IgD-negative memory B cell (primary cell): ENCODE measurements around the gene ANAPC2. TPM values are rescaled to one million over a fixed set of nuclear protein-coding genes. Genes with fewer than 3 reads are reported as not detected.

Experiments used
- H3K27ac Mint-ChIP-seq, 3 donors: one replicate each; pipeline ENCODE4 v1.8.0; 2020 to 2022; ENCODE audit warnings: mild to moderate bottlenecking in 3 of 3, mixed read lengths in 3 of 3, moderate library complexity in 1 of 3
- H3K27me3 Mint-ChIP-seq: one replicate; pipeline ENCODE4 v1.8.0; 2021; ENCODE audit warnings: mixed read lengths
- H3K36me3 Mint-ChIP-seq: one replicate; pipeline ENCODE4 v1.8.0; 2020; ENCODE audit warnings: mild to moderate bottlenecking, mixed read lengths
- H3K4me1 Mint-ChIP-seq, 3 donors: one replicate each; pipeline ENCODE4 v1.8.0; 2020 to 2022; ENCODE audit warnings: mixed read lengths in 3 of 3, mild to moderate bottlenecking in 1 of 3
- H3K4me3 Mint-ChIP-seq, 4 donors: one replicate each; pipeline ENCODE4 v1.8.0; 2020 to 2022; ENCODE audit warnings: mild to moderate bottlenecking in 4 of 4, mixed read lengths in 4 of 4, moderate library complexity in 3 of 4
- H3K9me3 Mint-ChIP-seq, 3 donors: one replicate each; pipeline ENCODE4 v1.8.0; 2020 to 2021; ENCODE audit warnings: mixed read lengths in 3 of 3, mild to moderate bottlenecking in 1 of 3
- polyA plus RNA-seq: library from polyadenylated mRNA; unstranded; fragments of 300-500 nt; fragmentation: Illumina TruSeq; gene quantifications from one replicate; pipeline ENCODE4 v1.2.3, GENCODE V29; 2021

Gene ANAPC2
- polyA plus RNA-seq, 1 donor from 2014 or later: 6.2 TPM

- H3K36me3 Mint-ChIP-seq: no peaks in the 10 kb centered on the region
- peaks cover 0 to under 1% (median 0%) of the 10 kb centered on the region in 3 donors for H3K4me1 Mint-ChIP-seq
- peak overlapping the region in 1 of 3 donors; percentile 71 for H3K27ac Mint-ChIP-seq
- no peaks in the 10 kb centered on the region for H3K9me3 Mint-ChIP-seq
- no peak overlapping the region for H3K4me3 Mint-ChIP-seq
- H3K27me3 Mint-ChIP-seq: peaks cover 20% of the 10 kb centered on the region
These were observed 17.7 kb downstream of the ANAPC2 start for GRCh38 chr9:137170486-137171148.

GRCh38 chr9:137169896-137170358, 18.4 kb downstream of the ANAPC2 start, which contains the start of gene LRRC26:
Gene LRRC26 (minus strand): TSS chr9:137170051. CDS start chr9:137169943, 108 bp downstream.
- peaks cover 26% of the 10 kb centered on the region for H3K27me3 Mint-ChIP-seq
- H3K9me3 Mint-ChIP-seq: no peaks in the 10 kb centered on the region
- peak within 1 kb of the TSS in 2 of 3 donors; percentile 53 to 71 for H3K27ac Mint-ChIP-seq
- peak within 1 kb of the TSS in 3 of 4 donors; percentile 38 to 66 (median 51) for H3K4me3 Mint-ChIP-seq
- no peaks in the 10 kb centered on the region for H3K36me3 Mint-ChIP-seq
- H3K4me1 Mint-ChIP-seq: peaks cover 0 to 2% (median 0%) of the 10 kb centered on the region in 3 donors

- Mint-ChIP-seq H3K4me1 (peaks cover 0 to 2% (median 0%) of the 10 kb centered on the region in 3 donors), H3K27me3 (peaks cover 26% of the 10 kb centered on the region), H3K9me3 (no peaks in the 10 kb centered on the region), H3K36me3 (no peaks in the 10 kb centered on the region), H3K27ac (no peak overlapping the region), H3K4me3 (peak overlapping the region in 3 of 4 donors; percentile 38 to 66 (median 51))
These were observed 19.2 kb downstream of the ANAPC2 start for GRCh38 chr9:137168904-137169856.

GRCh38 chr9:137168573-137168903, 19.8 kb downstream of the ANAPC2 start:
- Mint-ChIP-seq H3K9me3 (no peaks in the 10 kb centered on the region), H3K36me3 (no peaks in the 10 kb centered on the region), H3K27ac (no peak overlapping the region), H3K4me1 (peaks cover 0 to 2% (median 0%) of the 10 kb centered on the region in 3 donors), H3K27me3 (peaks cover 27% of the 10 kb centered on the region), H3K4me3 (peak overlapping the region in 2 of 4 donors; percentile 28 to 48)

- Mint-ChIP-seq H3K27ac (no peak overlapping the region), H3K4me3 (peak overlapping the region in 1 of 4 donors; percentile 72), H3K36me3 (no peaks in the 10 kb centered on the region), H3K27me3 (peaks cover 32% of the 10 kb centered on the region), H3K4me1 (peaks cover 0 to 2% (median 0%) of the 10 kb centered on the region in 3 donors), H3K9me3 (no peaks in the 10 kb centered on the region)
These were observed 20.4 kb downstream of the ANAPC2 start for GRCh38 chr9:137167747-137168572.

GRCh38 chr9:137167277-137167746, 21.0 kb downstream of the ANAPC2 start:
- Mint-ChIP-seq H3K4me1 (peaks cover 0 to 2% (median 0%) of the 10 kb centered on the region in 3 donors), H3K4me3 (peak overlapping the region in 1 of 4 donors; percentile 72), H3K27me3 (peaks cover 32% of the 10 kb centered on the region), H3K36me3 (no peaks in the 10 kb centered on the region), H3K9me3 (no peaks in the 10 kb centered on the region), H3K27ac (no peak overlapping the region)

GRCh38 chr9:137166380-137167229, 21.8 kb downstream of the ANAPC2 start:
- Mint-ChIP-seq H3K4me1 (peaks cover 0 to 2% (median 1%) of the 10 kb centered on the region in 3 donors), H3K4me3 (peak overlapping the region in 2 of 4 donors; percentile 32 to 47), H3K27ac (peak overlapping the region in 1 of 3 donors; percentile 81), H3K36me3 (no peaks in the 10 kb centered on the region), H3K9me3 (no peaks in the 10 kb centered on the region), H3K27me3 (peaks cover 32% of the 10 kb centered on the region)

GRCh38 chr9:137165250-137165836, 23.0 kb downstream of the ANAPC2 start:
- peaks cover 0 to 2% (median 1%) of the 10 kb centered on the region in 3 donors for H3K4me1 Mint-ChIP-seq
- H3K4me3 Mint-ChIP-seq: no peak overlapping the region
- H3K27me3 Mint-ChIP-seq: peaks cover 28% of the 10 kb centered on the region
- no peak overlapping the region for H3K27ac Mint-ChIP-seq
- H3K9me3 Mint-ChIP-seq: no peaks in the 10 kb centered on the region
- no peaks in the 10 kb centered on the region for H3K36me3 Mint-ChIP-seq

GRCh38 chr9:137164370-137165249, 23.8 kb downstream of the ANAPC2 start:
- Mint-ChIP-seq H3K4me3 (peak overlapping the region in 1 of 4 donors; percentile 47), H3K4me1 (peaks cover 0 to 2% (median 1%) of the 10 kb centered on the region in 3 donors), H3K27ac (peak overlapping the region in 1 of 3 donors; percentile 64), H3K9me3 (no peaks in the 10 kb centered on the region), H3K36me3 (no peaks in the 10 kb centered on the region), H3K27me3 (peaks cover 28% of the 10 kb centered on the region)

GRCh38 chr9:137163805-137164204, 24.6 kb downstream of the ANAPC2 start:
- no peak overlapping the region for H3K4me3 Mint-ChIP-seq
- H3K27me3 Mint-ChIP-seq: peaks cover 35% of the 10 kb centered on the region
- H3K9me3 Mint-ChIP-seq: no peaks in the 10 kb centered on the region
- H3K4me1 Mint-ChIP-seq: peaks cover 0 to 6% (median 6%) of the 10 kb centered on the region in 3 donors
- no peaks in the 10 kb centered on the region for H3K36me3 Mint-ChIP-seq
- peak overlapping the region in 1 of 3 donors; percentile 64 for H3K27ac Mint-ChIP-seq

GRCh38 chr9:137163365-137163715, 25.0 kb downstream of the ANAPC2 start:
- Mint-ChIP-seq H3K27me3 (peaks cover 38% of the 10 kb centered on the region), H3K9me3 (no peaks in the 10 kb centered on the region), H3K27ac (peak overlapping the region in 2 of 3 donors; percentile 46 to 64), H3K36me3 (no peaks in the 10 kb centered on the region), H3K4me3 (no peak overlapping the region), H3K4me1 (peaks cover 0 to 7% (median 6%) of the 10 kb centered on the region in 3 donors)

GRCh38 chr9:137162505-137163364, 25.6 kb downstream of the ANAPC2 start:
- Mint-ChIP-seq H3K27ac (peak overlapping the region in 1 of 3 donors; percentile 73), H3K4me1 (peaks cover 0 to 12% (median 10%) of the 10 kb centered on the region in 3 donors), H3K36me3 (peaks cover 2% of the 10 kb centered on the region), H3K9me3 (no peaks in the 10 kb centered on the region), H3K27me3 (peaks cover 43% of the 10 kb centered on the region), H3K4me3 (peak overlapping the region in 1 of 4 donors; percentile 27)
